HG02642 (cell line): ENCODE results near the gene CWF19L1.
"Not testable (repeated sequence)": the region's sequence is repeated elsewhere in the genome, so short reads cannot be mapped to it uniquely, and the experiment has no call there.

Experiments used
- ATAC-seq: cut with Tn5 transposase; IDR thresholded peaks from one replicate; pipeline ENCODE4 v1.9.1; 2021; ENCODE audit warnings: mild to moderate bottlenecking; ENCODE audit not compliant: unreplicated experiment, poor library complexity

Gene CWF19L1

GRCh38 chr10:100267239-100268104 is at the start of gene CWF19L1:
CWF19L1 (minus strand) TSS chr10:100267638; CDS start chr10:100267593, 45 bp downstream.
- peak; percentile 78 for ATAC-seq

- no peak for ATAC-seq
Observed at GRCh38 chr10:100315615-100316014, 48.2 kb upstream of the CWF19L1 start.

GRCh38 chr10:100311298-100311697 is 43.9 kb upstream of the CWF19L1 start:
- ATAC-seq, result no peak

- no peak for ATAC-seq
Observed at GRCh38 chr10:100307684-100308083, 40.2 kb upstream of the CWF19L1 start.

GRCh38 chr10:100306861-100307260 is 39.4 kb upstream of the CWF19L1 start:
- no peak for ATAC-seq

- no peak for ATAC-seq
Observed at GRCh38 chr10:100304414-100304813, 37.0 kb upstream of the CWF19L1 start.

GRCh38 chr10:100303724-100304319 is 36.4 kb upstream of the CWF19L1 start:
- no peak for ATAC-seq

- not testable (repeated sequence) for ATAC-seq
Observed at GRCh38 chr10:100301123-100301522, 33.7 kb upstream of the CWF19L1 start.

GRCh38 chr10:100297242-100297641 is 29.8 kb upstream of the CWF19L1 start:
- ATAC-seq, result no peak

- no peak for ATAC-seq
Observed at GRCh38 chr10:100293066-100293465, 25.6 kb upstream of the CWF19L1 start.

GRCh38 chr10:100292300-100292699 is 24.9 kb upstream of the CWF19L1 start:
- not testable (repeated sequence) for ATAC-seq

- no peak for ATAC-seq
Observed at GRCh38 chr10:100291356-100291755, 23.9 kb upstream of the CWF19L1 start.

GRCh38 chr10:100289641-100290040 is 22.2 kb upstream of the CWF19L1 start:
- no peak for ATAC-seq

- no peak for ATAC-seq
Observed at GRCh38 chr10:100288196-100288595, 20.8 kb upstream of the CWF19L1 start.

- ATAC-seq, result no peak
Observed at GRCh38 chr10:100287756-100288155, 20.3 kb upstream of the CWF19L1 start.

- ATAC-seq, result peak; percentile 93
Observed at GRCh38 chr10:100286051-100287033, 18.9 kb upstream of the CWF19L1 start, which contains the start of gene BLOC1S2. BLOC1S2 (minus strand) TSS chr10:100286680; CDS start chr10:100286659, 21 bp downstream.

- not testable (repeated sequence) for ATAC-seq
Observed at GRCh38 chr10:100285326-100285725, 17.9 kb upstream of the CWF19L1 start.

- no peak for ATAC-seq
Observed at GRCh38 chr10:100282907-100283306, 15.5 kb upstream of the CWF19L1 start.

- ATAC-seq, result not testable (repeated sequence)
Observed at GRCh38 chr10:100276971-100277370, 9.5 kb upstream of the CWF19L1 start.

GRCh38 chr10:100265821-100266485 is 1.5 kb downstream of the CWF19L1 start:
- ATAC-seq, result no peak
